Uterus (tissue), 4 donors: ENCODE data around the gene DDA1. TPM values are rescaled to one million over a fixed set of nuclear protein-coding genes. Genes with fewer than 3 reads are reported as not detected.

Experiments used
- DNase-seq, 2 donors: peaks; one replicate each; pipeline ENCODE4 v3.0.0-alpha.2; 2019 to 2020
- H3K27ac ChIP-seq, 2 donors: fragments of 200-600 bp; sonication (generic); 1 replicate in 1 of 2; 2 replicates in 1 of 2; pipeline ENCODE4 v1.5.1; 2016 to 2018
- H3K27me3 ChIP-seq, 2 donors: fragments of 200-600 bp; sonication (generic); one replicate each; pipeline ENCODE4 v1.5.1; 2018 to 2019; ENCODE audit warnings: control low read depth in 1 of 2
- H3K36me3 ChIP-seq, 2 donors: fragments of 200-600 bp; sonication (generic); one replicate each; pipeline ENCODE4 v1.5.1; 2019; ENCODE audit warnings: control low read depth in 1 of 2
- H3K4me1 ChIP-seq, 2 donors: fragments of 200-600 bp; sonication (generic); one replicate each; pipeline ENCODE4 v1.5.1; 2018 to 2019; ENCODE audit warnings: control low read depth in 1 of 2
- H3K4me3 ChIP-seq, 2 donors: fragments of 200-600 bp; sonication (generic); 1 replicate in 1 of 2; 2 replicates in 1 of 2; pipeline ENCODE4 v1.5.1; 2018 to 2019; ENCODE audit warnings: mild to moderate bottlenecking in 1 of 2
- H3K9me3 ChIP-seq, 2 donors: fragments of 200-600 bp; sonication (generic); one replicate each; pipeline ENCODE4 v1.5.1; 2019; ENCODE audit warnings: control low read depth in 1 of 2
- POLR2A ChIP-seq, 2 donors: fragments of 450-650 bp; IDR thresholded peaks; one replicate each; pipeline ENCODE4 v1.6.1; 2016; ENCODE audit warnings: antibody characterized with exemption in 2 of 2, mild to moderate bottlenecking in 1 of 2, moderate library complexity in 1 of 2
- intact Hi-C: fragments of 100-400 bp; cut with DNase I; formaldehyde crosslinking; loops from one replicate; pipeline ENCODE4 v1.15.1; 2023; ENCODE audit warnings: low total_unique reads
- total RNA-seq, 4 donors: library from RNA; depleted of rRNA in 3 of 4; stranded (reverse); fragments of >200 nt in 3 of 4; gene quantifications; one replicate each; pipeline versions ENCODE4 v1.1.0 to v1.2.4, GENCODE V29; 2014 to 2023
- TF ChIP-seq, protein P1 (sequence below), 4 experiments: fragments of 200-600 bp in 2 of 4; fragments of 450-650 bp in 2 of 4; sonication (generic) in 2 of 4; IDR thresholded peaks; one replicate each; pipeline ENCODE4 v1.5.1; 2016 to 2019; ENCODE audit warnings: antibody characterized with exemption in 4 of 4, mild to moderate bottlenecking in 2 of 4, moderate library complexity in 1 of 4
- donor health status: DM: yes; HTN: yes; CAD: no.

DDA1 gene
- total RNA-seq, 4 donors from 2014 or later: 2.8 to 22.2 (median 8.9) TPM

DNA sequence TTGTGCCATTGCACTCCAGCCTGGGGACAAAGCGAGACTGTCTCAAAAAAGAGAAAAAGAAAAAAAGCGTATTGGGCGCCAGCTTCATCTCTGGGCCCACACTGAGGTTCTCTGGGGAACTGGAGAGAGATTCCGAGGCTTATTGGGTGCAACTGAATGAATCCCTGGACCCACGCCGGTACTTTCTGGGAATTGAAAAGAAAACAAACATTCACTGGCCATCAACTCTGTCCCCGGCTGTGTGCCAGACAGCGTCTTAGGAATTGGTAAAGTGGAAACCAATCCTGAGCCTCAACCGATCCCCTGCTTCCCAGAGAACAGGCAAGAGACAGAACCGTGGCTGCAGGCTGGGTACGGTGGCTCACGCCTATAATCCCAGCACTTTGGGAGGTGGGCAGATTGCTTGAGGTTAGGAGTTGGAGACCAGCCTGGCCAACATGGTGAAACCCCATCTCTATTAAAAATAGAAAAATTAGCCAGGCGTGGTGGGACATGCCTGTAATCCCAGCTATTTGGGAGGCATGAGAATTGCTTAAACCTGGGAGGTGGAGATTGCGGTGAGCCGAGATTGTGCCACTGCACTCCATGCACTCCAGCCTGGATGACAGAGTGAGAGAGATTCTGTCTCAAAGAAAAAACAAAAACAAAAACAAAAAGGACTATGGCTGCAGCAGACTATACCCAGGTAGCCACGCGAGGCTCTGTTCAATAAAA is 16.7 kb downstream of the DDA1 start:
- peaks cover 0 to 20% of the 10 kb centered on the region in 2 donors for H3K4me1 ChIP-seq
- H3K27ac ChIP-seq: no peak overlapping the region
- no peaks in the 10 kb centered on the region for H3K36me3 ChIP-seq
- TF ChIP-seq, protein P1, sequence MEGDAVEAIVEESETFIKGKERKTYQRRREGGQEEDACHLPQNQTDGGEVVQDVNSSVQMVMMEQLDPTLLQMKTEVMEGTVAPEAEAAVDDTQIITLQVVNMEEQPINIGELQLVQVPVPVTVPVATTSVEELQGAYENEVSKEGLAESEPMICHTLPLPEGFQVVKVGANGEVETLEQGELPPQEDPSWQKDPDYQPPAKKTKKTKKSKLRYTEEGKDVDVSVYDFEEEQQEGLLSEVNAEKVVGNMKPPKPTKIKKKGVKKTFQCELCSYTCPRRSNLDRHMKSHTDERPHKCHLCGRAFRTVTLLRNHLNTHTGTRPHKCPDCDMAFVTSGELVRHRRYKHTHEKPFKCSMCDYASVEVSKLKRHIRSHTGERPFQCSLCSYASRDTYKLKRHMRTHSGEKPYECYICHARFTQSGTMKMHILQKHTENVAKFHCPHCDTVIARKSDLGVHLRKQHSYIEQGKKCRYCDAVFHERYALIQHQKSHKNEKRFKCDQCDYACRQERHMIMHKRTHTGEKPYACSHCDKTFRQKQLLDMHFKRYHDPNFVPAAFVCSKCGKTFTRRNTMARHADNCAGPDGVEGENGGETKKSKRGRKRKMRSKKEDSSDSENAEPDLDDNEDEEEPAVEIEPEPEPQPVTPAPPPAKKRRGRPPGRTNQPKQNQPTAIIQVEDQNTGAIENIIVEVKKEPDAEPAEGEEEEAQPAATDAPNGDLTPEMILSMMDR (IDR thresholded peaks at IDR 0.05): no peak
- no peak for TF ChIP-seq POLR2A (IDR thresholded peaks at IDR 0.05)
- no peak for DNase-seq
- no peak overlapping the region for H3K4me3 ChIP-seq
- peaks cover 0 to 12% of the 10 kb centered on the region in 2 donors for H3K27me3 ChIP-seq
- no peaks in the 10 kb centered on the region for H3K9me3 ChIP-seq
- intact Hi-C loops: no loop called here

DNA sequence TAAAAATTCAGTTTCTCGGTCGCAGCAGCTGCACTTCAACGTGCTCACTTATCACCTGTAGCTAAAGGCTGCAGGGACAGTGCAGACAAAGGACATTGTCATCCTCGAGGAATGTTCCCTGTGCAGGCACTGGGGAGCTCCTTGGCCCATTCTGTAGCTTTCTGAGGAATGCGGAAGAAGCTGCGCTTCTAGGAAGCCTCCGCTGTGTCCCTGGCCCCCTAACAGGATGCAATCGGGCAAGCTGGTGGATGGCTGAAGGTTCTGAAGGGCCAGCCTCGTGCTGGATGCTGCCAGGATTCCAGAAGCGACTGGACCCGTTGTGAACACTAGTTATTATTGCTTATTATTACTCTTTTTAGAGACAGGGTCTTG is 17.2 kb downstream of the DDA1 start:
- H3K27me3 ChIP-seq: peaks cover 0 to 12% of the 10 kb centered on the region in 2 donors
- H3K36me3 ChIP-seq: no peaks in the 10 kb centered on the region
- no peaks in the 10 kb centered on the region for H3K9me3 ChIP-seq
- H3K27ac ChIP-seq: no peak overlapping the region
- no peak overlapping the region for H3K4me3 ChIP-seq
- TF ChIP-seq POLR2A (IDR thresholded peaks at IDR 0.05): no peak
- TF ChIP-seq, protein P1 (IDR thresholded peaks at IDR 0.05): no peak
- peaks cover 0 to 20% of the 10 kb centered on the region in 2 donors for H3K4me1 ChIP-seq
- intact Hi-C loops: no loop called here
- no peak for DNase-seq

DNA sequence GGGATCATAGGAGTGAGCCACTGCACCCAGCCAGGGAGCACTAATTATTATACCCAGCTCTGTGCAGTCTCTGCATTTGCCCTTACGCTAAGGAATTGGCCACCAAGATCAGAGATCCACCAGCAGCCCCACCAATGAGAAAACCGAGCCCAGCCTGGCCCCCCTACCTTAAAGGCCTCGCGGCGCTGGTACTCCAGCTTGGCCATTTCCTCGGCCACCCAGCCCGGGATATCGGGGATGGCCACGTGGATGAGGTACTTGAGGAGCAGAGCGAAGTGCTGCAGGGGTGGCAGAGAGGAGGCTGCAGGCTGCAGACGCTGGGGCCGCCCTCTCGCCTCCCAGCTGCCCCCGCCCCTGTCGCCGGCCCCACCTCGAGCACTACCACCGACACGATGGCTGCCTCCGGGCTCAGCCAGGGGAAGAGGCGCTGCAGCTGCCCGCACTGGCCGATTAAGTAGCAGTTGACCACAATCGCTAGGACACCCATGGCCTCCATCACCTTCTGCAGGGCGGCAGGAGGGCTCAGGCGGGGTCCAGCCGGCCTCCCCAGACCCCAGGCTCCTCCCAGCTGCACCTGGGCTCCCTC is 17.8 kb downstream of the DDA1 start:
- H3K27ac ChIP-seq: no peak overlapping the region
- DNase-seq: no peak
- H3K27me3 ChIP-seq: peaks cover 0 to 12% of the 10 kb centered on the region in 2 donors
- TF ChIP-seq, protein P1 (IDR thresholded peaks at IDR 0.05): no peak
- TF ChIP-seq POLR2A (IDR thresholded peaks at IDR 0.05): no peak
- H3K9me3 ChIP-seq: no peaks in the 10 kb centered on the region
- H3K4me3 ChIP-seq: no peak overlapping the region
- intact Hi-C loops: no loop called here
- H3K4me1 ChIP-seq: peaks cover 0 to 20% of the 10 kb centered on the region in 2 donors
- H3K36me3 ChIP-seq: no peaks in the 10 kb centered on the region

DNA sequence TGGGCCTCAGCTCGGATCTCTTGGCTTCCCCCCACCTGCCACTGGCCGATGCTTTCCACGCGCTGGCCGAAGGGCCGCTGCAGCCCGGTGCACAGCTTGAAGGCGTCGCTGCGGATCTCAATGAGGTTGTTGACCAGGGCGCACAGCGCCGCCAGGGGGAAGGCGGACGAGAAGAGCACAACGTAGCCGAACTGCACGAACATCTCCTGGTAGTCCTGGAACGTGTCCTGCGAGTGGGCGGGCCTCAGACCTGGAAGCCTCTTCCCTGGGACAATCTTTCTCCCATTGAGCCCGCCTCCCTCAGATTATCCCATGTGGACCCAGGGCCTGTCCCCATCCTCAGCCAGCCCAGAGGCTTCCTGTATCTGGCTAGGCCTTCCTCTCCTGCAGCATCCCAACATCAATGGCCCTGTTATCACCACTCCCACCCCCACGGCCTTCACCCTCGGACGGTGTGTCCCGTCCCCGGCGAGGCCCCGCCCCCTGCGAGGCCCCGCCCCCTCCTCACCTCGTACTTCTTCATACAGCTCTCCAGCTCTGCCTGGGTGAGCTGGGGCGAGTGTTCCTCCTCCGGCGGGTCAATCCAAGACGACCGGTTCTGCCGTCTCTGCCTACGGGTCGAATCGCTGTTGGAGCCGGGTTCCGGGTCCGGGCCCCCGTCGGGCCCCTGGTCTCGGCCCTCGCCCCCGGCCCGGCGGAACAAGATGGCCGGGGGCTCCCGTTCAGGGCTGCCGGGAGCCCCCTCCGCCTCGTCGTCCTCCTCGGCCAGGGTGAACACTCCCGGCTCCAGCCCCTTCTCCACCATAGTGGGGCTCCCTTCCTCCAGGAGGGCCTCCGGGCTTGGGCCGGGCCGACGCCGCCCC is 18.5 kb downstream of the DDA1 start:
- Histone ChIP-seq H3K27me3 (peaks cover 0 to 12% of the 10 kb centered on the region in 2 donors), H3K36me3 (no peaks in the 10 kb centered on the region), H3K9me3 (no peaks in the 10 kb centered on the region), H3K4me1 (peaks cover 0 to 20% of the 10 kb centered on the region in 2 donors), H3K4me3 (peak overlapping the region; percentile 24 to 25), H3K27ac (no peak overlapping the region)
- peak; percentile 61 to 75 for DNase-seq
- intact Hi-C loops: no loop called here
- no peak for TF ChIP-seq POLR2A (IDR thresholded peaks at IDR 0.05)
- TF ChIP-seq, protein P1 (IDR thresholded peaks at IDR 0.05): peak in 3 of 4 experiments; percentile 33 to 49 (median 40)
